Gastroesophageal sphincter (tissue), 3 donors: ENCODE results near the gene LRAT.

Experiments
- CTCF ChIP-seq, 4 experiments: fragments of 200-600 bp in 2 of 4; fragments of 450-650 bp in 2 of 4; sonication (generic) in 1 of 4; IDR thresholded peaks; one replicate each; pipeline ENCODE4 v1.5.1; 2017 to 2019; ENCODE audit warnings: antibody characterized with exemption in 4 of 4, mild to moderate bottlenecking in 2 of 4, moderate library complexity in 2 of 4
- EP300 ChIP-seq: sonication (generic); formaldehyde crosslinking; IDR thresholded peaks from one replicate; pipeline ENCODE4 v1.6.1; 2017; ENCODE audit warnings: antibody characterized with exemption, mild to moderate bottlenecking
- POLR2A ChIP-seq, 2 donors: fragments of 450-650 bp; IDR thresholded peaks; one replicate each; pipeline ENCODE4 v1.6.1; 2017; ENCODE audit warnings: antibody characterized with exemption in 2 of 2, mild to moderate bottlenecking in 2 of 2, moderate library complexity in 1 of 2
- POLR2AphosphoS5 ChIP-seq: sonication (generic); formaldehyde crosslinking; IDR thresholded peaks from one replicate; pipeline ENCODE4 v1.6.1; 2017; ENCODE audit warnings: antibody characterized with exemption

- TF ChIP-seq CTCF (IDR thresholded peaks at IDR 0.05) (no peak), POLR2AphosphoS5 (no peak), EP300 (no peak), POLR2A (IDR thresholded peaks at IDR 0.05) (no peak)
These were observed 634 bp downstream of the LRAT start for GRCh38 chr4:154744341-154744926.
